Left renal cortex interstitium (tissue), 4 donors: ENCODE results near the gene CCDC33. TPM values are rescaled to one million over a fixed set of nuclear protein-coding genes. Genes with fewer than 3 reads are reported as not detected.

Experiments
- DNase-seq, 4 donors: peaks; one replicate each; pipeline ENCODE4 v3.0.0-alpha.2; 2013; ENCODE audit warnings: low read depth in 4 of 4, low spot score in 2 of 4, missing footprints in 1 of 4
- polyA plus RNA-seq, 4 donors: library from polyadenylated mRNA; unstranded; fragments of 120-200 nt; gene quantifications; one replicate each; pipeline ENCODE4 v1.2.1, GENCODE V29; 2013; ENCODE audit not compliant: insufficient read length in 4 of 4

Gene CCDC33
- polyA plus RNA-seq, 4 donors, result 4.8 to 10.4 (median 6.4) TPM

DNA sequence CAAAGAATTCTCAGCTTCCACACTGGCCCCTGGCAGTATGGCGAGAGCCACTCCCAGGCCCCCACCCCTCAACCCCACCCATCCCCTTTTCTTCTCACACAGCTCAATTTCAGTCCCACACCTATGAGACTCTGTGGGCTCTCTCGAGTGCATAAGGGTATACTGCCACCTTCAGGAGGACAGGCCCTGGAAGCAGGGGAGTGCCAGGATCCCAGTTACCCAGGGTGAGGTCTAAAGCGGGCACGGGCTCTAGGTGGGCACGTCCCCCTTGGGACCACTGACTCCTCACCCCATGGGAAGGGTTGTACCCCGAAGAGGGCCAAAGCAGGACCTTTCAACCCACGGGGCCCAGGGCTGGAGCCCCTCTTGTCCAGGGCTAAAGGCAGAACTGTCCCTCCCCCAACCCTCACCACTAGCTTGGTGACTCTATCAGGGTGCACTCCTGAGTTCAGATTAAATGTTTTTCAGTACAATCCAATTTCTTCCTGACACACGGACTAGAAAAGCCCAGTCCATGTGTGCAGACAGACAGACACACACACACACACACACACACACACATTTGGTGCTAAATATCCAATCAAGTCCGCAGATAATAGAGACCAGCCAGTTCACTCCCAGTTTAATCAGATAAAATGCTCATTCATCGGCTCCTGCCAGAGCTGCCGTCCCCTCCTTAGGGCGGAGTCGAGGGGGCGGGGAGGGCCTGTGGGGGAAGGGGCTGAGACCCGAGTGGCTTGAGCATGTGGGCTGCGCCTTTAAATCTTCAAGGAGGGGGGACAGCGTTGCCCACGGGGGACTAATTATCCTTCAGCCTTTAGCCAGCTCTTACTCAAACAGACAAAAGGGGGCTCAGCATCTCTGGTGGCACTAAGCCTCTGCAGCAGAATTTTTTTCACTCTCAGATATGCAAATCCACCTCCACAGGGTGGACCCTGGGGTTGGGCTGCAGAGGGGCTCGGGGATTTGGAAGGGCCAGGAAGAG, 72.0 kb downstream of the CCDC33 start:
- DNase-seq, result no peak

DNA sequence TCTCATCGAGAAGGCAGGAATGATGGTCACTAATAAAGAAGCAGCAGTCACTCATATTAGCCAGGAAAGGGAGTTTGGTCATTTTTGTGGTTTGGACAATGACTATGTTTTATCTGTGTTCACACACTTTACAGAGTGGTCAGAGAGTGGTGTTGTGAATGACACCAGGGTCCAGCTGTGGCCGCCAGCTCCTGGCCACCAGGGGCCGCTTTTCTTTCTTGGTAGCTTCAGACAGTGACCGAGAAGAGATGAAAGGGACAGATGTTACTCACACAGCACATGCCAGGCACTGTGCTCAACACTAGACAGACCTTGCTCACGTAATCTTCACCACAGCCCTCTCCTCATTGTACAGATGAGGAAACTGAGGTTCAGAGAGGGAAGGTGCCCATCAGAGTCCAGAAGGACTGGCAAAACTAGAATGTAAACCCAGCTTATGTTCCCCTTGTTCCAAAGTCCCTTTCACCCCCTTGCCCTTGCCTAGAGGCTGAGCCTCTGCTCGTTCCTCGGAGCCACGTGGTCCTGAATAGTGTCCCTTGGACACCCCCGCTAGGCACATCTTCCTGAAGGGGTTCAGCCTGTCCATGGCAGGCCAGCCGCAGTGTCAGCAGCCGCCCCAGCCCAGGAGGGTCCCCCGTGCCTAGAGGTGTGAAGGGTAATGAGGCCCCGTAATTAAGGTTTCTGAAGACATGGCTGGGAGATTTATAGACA, 75.8 kb downstream of the CCDC33 start:
- no peak for DNase-seq

DNA sequence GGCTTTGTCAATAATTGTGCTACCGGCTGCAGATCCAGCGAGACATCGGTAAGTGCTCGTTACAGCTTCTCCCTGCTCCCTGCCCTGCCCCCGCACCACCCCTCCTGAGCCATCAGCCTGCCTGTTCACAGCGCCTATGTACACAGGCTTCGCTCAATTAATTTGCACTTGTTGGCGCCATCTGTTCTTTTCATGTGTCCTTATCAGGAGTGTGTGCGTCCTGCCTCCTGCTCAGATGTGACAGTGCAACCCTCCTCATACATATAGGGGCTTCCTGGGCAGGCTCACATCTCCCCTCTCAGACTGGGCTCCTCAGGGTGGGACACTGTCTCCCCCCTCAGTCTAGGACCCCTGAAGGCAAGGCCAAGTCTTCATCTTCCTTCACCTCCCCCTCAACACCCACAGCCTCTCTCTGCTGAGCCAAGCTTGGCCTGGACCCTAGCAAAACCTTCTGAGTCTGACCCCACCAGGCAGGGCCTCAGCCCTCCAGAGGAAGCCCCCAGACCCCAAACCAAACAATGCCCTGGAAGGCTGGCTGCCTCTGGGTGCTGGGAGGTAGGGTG, 76.4 kb downstream of the CCDC33 start:
- no peak for DNase-seq

DNA sequence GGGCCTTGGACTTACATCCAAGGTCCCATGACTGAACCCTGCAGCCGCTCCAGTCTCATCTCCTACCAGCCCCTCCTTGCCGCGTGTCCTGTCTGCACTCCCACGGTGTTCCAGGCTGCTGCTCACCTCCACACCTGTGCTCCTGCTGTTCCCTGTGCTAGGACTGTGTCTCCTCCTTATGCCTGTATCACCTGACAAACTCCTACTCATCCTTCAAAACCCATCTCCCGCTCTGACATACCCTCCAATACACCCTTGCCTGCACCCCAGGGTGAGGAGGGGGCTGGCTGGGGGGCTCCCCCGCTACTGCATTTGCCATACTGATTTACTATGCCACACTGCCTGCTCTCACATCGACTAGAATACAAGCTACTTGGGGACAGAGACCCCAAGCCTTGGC, 77.8 kb downstream of the CCDC33 start:
- no peak for DNase-seq

DNA sequence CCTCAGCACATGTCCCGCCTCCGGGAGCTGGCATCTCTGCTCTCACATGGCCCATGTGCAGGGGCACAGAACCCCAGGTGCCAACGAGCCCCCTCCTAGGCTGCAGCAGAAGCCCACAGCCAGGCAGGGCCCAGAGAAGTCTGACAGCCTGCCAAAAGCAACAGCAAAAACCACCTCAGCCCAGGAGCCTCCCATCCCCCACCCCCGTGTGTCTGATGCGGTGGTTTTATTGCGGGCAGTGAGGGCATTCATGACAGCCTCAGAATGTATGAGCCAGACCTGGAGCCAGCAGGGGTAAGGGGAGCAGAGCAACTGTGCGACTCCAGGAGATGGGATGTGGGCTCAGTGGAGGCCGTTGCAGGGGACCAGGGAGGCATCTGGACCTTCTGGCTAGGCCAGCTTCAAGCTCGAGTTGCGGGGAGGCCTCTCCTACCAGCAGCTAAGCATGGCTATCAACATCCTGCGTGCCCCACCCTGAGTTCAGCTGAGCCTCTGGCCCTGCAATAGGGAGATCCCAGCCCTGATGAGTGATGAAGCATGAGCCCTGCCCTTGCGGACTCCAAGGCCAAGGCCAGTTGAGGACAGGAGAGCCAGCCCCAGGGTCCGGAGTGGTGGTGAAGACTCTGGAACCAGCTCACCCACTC, 78.8 kb downstream of the CCDC33 start:
- DNase-seq, result no peak

DNA sequence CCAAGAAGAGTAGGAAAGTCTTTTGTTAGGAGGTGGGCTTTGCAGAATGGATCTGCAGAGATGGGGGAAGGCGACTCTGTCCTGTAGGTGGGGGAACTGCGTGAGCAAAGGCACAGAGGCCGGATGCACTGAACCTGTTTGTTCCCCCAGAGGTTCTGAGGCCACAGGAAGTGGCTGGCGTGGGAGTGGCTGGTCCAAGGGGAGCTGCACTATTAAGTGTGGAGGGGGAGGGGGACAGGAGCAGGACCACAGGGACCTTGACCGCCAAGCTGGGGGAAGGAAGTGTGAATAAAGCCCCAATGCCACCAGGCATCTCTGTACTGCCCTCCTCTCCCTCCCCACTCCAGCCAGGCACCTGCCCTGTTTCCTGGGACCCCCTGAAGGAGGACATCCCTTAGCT, 79.5 kb downstream of the CCDC33 start:
- no peak for DNase-seq

DNA sequence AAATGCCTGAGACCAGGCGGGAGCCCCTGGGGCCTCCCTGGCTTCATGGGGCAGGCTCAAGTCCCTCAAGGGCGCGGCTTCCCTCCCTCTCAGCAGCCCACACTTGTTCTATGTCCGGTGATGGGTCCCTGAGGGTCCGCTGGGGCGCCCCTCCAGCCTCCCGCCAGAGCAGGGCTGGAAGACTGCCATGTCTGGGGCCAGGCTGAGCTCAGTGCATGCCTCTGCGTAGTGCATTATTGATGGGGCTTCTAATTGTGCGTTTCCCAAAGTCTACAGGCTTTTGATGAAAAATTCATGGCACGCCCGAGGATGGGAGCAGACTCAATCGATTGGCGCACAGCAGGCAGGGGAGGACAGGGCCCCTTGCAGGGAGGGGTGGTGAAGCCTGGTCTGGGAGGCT, 80.0 kb downstream of the CCDC33 start:
- no peak for DNase-seq

DNA sequence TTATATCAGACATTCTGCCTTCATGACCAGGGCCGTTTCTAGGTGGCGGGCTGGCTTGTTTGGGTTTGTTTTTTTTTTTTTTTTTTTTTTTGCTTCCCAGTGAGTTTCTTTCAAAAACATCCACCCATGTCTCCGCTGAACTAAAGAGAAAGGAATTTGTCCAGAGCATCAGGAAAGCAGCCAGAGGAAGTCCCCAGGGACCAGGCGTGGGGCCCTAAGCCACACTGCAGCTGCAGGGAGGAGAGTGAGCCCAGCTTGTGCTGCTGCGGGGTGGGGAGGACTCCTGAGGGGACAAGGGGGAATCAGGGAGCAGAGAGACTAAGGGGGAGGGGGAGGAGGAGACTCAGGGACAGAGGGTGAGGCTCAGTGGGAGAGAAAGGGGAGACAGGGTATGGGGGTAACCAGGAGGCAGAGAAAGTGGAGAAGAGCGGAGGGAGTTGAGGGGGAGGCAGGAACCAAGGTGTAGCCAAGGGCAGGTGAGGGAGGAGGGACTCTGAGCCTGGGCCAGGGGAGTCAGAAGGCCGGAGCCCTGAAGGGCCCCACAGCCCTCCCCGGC, 81.8 kb downstream of the CCDC33 start:
- DNase-seq, result peak in 3 of 4 donors; percentile 57 to 69 (median 65)

DNA sequence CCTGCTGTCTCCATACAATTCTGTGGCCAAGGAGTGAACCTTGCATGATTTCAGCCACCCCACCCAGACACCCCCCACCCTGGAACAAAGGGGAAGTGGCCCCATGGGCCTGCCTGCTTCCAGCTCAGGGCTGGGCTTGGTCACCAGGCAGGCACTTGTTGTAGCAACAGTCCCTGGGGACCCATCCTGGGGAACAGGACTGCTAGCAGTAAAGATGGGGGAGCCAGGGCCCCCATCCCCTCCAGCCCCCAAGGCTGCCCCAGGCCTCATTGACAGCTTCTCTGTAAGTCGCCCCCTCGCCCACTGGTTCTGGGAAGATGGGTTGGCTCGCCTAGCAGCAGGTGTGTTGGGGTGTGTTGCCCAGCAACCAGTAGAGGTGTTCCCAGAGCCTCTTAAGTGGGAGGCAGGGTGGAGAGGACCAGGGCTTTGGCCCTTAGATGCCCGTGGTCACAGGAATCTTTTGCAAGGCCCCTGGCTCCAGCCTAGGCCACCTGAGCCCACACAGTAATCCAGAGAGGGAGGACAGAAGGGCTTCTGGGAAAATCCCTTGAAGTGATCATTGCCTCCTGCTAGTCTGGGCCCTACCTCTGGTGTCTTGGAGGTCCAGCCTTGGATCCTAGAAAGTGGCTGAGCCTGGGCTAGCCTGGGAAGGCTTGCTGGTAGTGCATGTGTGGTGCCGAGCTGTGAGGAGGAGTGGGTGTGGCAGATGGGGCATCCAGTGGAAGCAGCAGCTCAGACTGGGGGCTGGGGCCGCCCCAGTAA, 82.4 kb downstream of the CCDC33 start:
- DNase-seq, result no peak

DNA sequence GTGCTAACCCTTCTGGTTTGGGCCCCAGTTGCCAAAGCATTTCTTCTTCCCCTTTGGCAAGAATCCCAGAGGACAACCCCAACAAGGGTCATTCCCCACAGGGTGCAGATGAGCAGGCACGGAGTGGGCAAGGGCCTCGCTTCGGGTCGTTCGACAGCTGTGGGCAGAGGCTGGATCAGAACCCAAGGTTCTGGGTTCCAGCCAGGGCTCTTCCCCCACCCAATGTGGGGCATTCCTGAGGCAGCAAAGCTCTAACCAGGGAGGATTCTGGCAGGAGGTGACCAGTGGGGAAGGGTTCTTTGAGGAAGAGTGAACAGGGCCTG, 83.0 kb downstream of the CCDC33 start:
- no peak for DNase-seq

DNA sequence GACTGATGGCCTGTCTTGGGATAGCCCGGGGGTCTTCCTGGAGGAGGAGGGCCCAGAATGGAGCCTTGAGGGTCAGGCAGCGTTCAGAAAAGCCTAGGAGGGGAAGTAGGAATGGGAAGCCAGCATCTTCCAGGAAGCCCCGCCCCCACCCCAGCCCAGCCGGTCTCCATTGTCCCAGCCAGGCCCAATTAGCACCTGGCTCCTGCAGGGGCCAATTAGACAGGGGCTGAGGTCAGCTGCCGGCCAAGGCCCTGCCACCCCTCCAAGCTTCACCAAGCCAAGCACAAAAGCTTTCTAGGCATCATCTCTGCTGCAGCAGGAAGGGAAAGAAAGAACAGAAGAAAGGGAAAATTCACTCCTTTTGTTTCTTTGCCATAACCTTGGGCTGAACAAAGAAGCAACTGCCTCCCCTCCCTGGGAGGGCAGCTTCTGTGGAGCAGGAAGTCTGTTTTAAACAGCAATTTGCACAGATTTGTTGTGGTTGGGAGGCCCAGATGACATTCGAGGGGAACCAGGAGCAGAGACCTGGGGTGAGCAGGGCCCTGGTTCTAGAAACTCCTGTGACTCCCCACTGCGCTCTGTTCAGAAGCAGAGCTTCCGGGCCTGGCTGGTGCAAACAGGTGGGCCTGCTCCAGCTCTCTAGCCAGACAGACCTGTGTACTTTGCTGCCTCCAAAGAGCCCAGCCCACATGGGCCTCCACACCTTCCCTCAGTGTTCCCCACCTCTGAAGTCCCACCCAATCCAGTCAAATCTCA, 83.6 kb downstream of the CCDC33 start:
- DNase-seq, result no peak

DNA sequence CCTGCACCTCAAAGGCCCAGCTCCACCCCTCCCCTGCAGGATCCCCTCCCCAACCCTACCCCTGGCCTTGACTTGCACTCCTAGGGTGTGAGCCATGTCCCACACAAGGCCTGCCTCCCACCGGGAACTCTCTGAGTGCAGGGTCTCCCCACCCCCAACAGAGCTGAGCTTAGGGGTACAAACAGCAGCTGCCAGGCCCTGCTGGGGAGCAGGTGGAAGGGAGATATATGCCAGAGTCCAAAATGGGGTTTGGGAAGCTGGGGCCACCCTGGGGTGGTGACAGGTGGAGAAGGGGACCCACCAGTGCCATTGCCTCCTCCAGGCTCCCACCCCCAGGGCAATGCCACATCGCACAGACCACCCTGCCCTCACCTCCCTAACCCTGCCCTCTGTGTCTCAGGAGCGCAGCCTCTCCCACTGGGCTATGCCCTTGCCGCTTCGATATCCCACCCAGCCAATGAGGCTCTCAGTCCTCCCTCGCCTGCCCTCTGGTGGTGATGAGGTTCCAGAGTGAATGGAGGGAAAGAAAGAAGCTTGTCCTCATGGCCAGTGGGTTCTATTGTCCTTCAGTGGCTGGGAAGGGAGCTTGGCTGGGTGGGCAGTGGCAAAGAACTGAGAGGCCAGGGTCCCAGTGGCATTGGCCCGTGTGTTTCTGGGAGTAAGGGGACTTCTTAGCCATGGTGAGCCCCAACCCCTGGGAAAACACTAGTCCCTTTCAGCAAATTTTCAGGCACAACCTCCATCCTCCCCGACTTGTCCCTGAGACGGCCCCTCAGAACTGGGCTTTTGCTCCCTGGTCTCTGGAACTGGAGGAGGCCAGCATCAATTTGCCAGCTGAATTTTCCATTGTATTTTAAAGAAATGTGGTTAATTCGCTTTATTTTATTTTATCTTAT, 84.5 kb downstream of the CCDC33 start:
- no peak for DNase-seq

DNA sequence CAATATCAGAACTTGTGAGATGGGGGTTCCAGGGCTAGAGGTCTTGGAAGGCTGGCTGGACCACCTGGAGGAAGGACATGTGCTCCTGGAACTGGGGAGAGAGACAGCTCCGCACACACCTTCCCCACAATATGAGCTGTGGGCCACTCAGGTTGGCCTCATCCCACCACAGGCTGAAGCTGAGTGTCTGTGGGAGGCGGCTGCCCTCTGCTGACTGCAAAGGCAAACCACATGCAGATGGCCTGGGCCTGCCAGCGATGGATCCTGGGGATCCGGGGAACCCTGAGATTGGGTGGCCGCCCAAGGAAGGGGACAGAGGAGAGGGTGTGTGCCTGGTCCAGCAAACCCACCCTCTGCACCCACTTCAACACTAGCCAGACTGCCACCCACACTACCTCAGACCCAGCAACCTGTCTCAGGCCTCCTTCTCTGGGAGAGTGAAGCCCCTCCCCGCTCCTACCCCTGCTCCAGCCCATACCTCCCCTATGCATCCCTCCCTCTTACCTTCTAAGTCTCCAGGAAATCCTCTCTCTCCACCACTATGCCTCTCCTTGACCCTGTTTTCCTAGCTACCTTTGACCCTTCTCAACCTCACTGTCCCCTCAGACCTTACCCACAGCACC, 86.5 kb downstream of the CCDC33 start:
- DNase-seq, result no peak

DNA sequence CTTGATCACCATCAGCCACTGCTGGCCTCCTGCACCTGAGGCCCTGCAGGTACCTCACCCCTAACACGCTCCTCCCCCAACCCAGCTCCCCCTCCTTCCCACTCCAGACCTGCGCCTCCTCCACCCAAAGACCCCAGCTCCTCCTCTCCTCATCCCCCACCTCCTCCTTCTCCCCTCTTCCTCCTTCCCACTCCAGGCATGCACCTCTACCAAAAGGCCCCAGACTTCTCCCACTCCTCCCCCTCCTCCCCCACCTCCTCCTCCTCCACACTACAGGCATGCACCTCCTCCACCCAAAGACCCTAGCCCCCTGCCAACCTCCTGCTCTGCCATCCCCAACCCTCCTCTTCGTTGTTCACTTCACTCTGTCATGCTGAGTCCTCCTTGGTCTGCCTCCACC, 88.6 kb downstream of the CCDC33 start:
- no peak for DNase-seq

DNA sequence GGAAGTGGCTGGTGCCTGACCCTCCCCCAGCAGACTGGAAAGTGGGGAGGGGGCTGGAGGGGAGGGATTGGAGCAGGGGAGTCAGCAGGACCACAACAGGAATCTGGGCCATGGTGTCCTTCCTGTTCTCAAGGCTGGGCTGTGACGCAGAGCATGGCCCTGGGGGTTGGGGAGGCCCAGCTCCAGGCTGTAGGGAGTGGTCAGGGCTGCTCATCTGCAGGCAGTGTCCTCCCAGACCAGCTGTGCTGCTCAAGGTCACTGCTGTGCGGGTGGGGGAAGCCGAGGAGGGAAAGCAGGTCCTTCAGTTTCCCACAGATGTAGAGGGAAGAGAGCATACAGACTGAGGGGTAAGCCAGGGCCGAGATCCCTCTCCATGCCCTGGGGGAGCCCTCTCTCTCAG, 90.6 kb downstream of the CCDC33 start:
- no peak for DNase-seq

DNA sequence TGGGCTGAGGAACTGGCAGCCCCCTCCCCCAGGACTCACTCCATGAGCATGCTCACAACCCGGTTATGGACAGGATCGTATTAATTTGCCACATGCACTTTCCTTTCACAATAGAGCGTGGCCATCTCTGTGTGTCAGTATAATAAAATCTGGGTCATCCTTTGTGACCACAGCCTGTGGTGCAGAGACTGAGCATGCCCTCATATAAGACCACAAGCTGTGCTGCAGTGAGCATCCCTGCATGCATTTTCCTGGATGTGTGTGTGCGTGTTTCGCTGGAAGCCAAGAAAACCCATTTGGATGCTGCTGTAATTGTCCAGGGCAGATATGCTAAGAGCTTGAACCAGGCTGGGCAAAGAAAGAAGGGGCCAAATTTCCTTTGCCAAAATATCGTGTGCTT, 91.6 kb downstream of the CCDC33 start:
- DNase-seq, result no peak

DNA sequence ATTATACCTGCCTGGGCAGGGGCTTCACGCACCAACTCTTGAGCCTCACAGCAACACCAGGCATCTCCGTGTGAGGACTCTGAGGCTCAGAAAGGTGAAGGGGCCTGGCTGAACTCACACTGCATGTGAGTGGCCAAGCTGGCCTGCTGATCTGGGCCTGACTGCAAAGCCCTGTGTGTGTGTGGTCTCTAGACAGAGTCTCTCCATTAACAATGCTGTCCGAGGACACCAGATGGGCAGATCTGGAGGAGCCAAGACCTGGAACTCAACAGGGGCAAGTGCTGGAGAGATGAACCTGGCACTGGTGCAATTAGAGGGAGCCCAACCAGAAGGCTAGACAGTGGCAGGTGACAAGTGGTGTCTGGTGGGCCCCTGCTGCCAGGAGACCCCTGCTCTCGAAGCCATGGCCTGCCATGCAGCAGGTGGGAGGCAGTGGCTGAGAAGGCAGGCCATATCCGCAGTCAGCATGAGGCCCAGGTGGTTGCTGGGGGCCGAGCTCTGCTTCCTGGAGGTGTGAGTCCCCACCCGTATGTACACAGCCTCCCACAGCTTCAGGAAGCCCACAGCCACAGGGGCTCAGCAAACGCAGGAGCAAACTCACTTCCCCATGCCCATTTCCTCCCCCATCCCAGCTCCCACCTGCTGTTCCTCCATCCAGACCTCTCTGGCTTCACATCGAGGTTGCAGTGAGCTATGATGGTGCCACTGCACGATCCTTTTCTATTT, 92.4 kb downstream of the CCDC33 start:
- no peak for DNase-seq
